Measurements from ENCODE around the gene LRRC8C.
A peak's percentile ranks its signal among the peaks of the same experiment; 100 is the strongest.

LRRC8C gene

GRCh38 chr1:89737985-89738510 lies 105.1 kb downstream of the LRRC8C start:
- no peak for DNase-seq

GRCh38 chr1:89739013-89739843 lies 106.3 kb downstream of the LRRC8C start:
- DNase-seq = peak; percentile 41

- no peak for DNase-seq
Measured at GRCh38 chr1:89739844-89740216, 106.9 kb downstream of the LRRC8C start.

GRCh38 chr1:89743788-89744187 lies 110.9 kb downstream of the LRRC8C start:
- no peak for DNase-seq

- DNase-seq = no peak
Measured at GRCh38 chr1:89746424-89747149, 113.7 kb downstream of the LRRC8C start.

- no peak for DNase-seq
Measured at GRCh38 chr1:89753761-89754160, 120.8 kb downstream of the LRRC8C start.

GRCh38 chr1:89754518-89754917 lies 121.6 kb downstream of the LRRC8C start:
- DNase-seq = no peak

- no peak for DNase-seq
Measured at GRCh38 chr1:89755591-89755990, 122.7 kb downstream of the LRRC8C start.

GRCh38 chr1:89757532-89757931 lies 124.6 kb downstream of the LRRC8C start:
- DNase-seq = no peak

- DNase-seq = no peak
Measured at GRCh38 chr1:89758156-89758555, 125.2 kb downstream of the LRRC8C start.

GRCh38 chr1:89759036-89759435 lies 126.1 kb downstream of the LRRC8C start:
- no peak for DNase-seq

- DNase-seq = no peak
Measured at GRCh38 chr1:89760496-89760895, 127.6 kb downstream of the LRRC8C start.

GRCh38 chr1:89761338-89761737 lies 128.4 kb downstream of the LRRC8C start:
- no peak for DNase-seq

- no peak for DNase-seq
Measured at GRCh38 chr1:89761901-89762300, 129.0 kb downstream of the LRRC8C start.

- DNase-seq = no peak
Measured at GRCh38 chr1:89762386-89762778, 129.5 kb downstream of the LRRC8C start.

- peak; percentile 89 for DNase-seq
Measured at GRCh38 chr1:89762779-89763648, 130.1 kb downstream of the LRRC8C start.

GRCh38 chr1:89763649-89763986 lies 130.7 kb downstream of the LRRC8C start:
- DNase-seq = no peak

GRCh38 chr1:89765774-89766173 lies 132.9 kb downstream of the LRRC8C start:
- DNase-seq = no peak

GRCh38 chr1:89767618-89768017 lies 134.7 kb downstream of the LRRC8C start:
- no peak for DNase-seq

All from left hindlimb (tissue), 1 donor.